B cell (primary cell): ENCODE data around the gene CETN2. TPM values are rescaled to one million over a fixed set of nuclear protein-coding genes. Genes with fewer than 3 reads are reported as not detected.

ENCODE experiments used
- ATAC-seq: fragments of 200-7000 bp; cut with Tn5 transposase; one replicate; pipeline ENCODE4 v1.10.0; 2021; ENCODE audit warnings: low read depth, mild to moderate bottlenecking, moderate number of reproducible peaks, moderate library complexity
- CTCF ChIA-PET: fragments of 350-600 bp; sonication (Branson Sonifier 250); formaldehyde crosslinking; loops from one replicate; lab custom pipeline; 2021; ENCODE audit warnings: antibody characterized with exemption, inconsistent platforms; lab: Charles Lee
- POLR2A ChIA-PET: fragments of 350-600 bp; sonication (Branson Sonifier 250); formaldehyde crosslinking; loops from one replicate; lab custom pipeline; 2021; ENCODE audit warnings: antibody characterized with exemption; lab: Charles Lee
- DNase-seq: peaks from one replicate; pipeline ENCODE4 v3.0.0; 2013
- H2AFZ ChIP-seq: 2 replicates; pipeline ENCODE4 v1.6.1; 2012; ENCODE audit warnings: mild to moderate bottlenecking, low read depth, low read length; ENCODE audit not compliant: insufficient read depth, poor library complexity, severe bottlenecking
- H3K27ac ChIP-seq, 2 donors: 1 replicate in 1 of 2; 2 replicates in 1 of 2; pipeline ENCODE4 v1.5.1; 2012 to 2013; ENCODE audit warnings: low read length in 2 of 2, mild to moderate bottlenecking in 2 of 2, moderate library complexity in 1 of 2
- H3K27me3 ChIP-seq, 4 experiments: fragments of 200-600 bp in 1 of 4; sonication (generic) in 1 of 4; replicated peaks in 1 of 4; 1 replicate in 2 of 4; 2 replicates in 2 of 4; pipeline versions ENCODE4 v1.6.1 to v1.7.0; 2013 to 2016; ENCODE audit warnings: low read length in 3 of 4, mild to moderate bottlenecking in 2 of 4, mixed read lengths in 1 of 4, moderate library complexity in 1 of 4; ENCODE audit not compliant: insufficient read depth in 4 of 4, control insufficient read depth in 3 of 4; ENCODE audit errors: control extremely low read depth in 1 of 4
- H3K36me3 ChIP-seq, 2 experiments: replicated peaks in 1 of 2; 1 replicate in 1 of 2; 2 replicates in 1 of 2; pipeline versions ENCODE4 v1.6.1 to v1.7.1; 2013; ENCODE audit warnings: low read length in 1 of 2; ENCODE audit not compliant: insufficient read depth in 2 of 2, control insufficient read depth in 1 of 2; ENCODE audit errors: control extremely low read depth in 1 of 2, extremely low read depth in 1 of 2
- H3K4me1 ChIP-seq, 2 donors: fragments of 200-600 bp in 1 of 2; sonication (generic) in 1 of 2; 1 replicate in 1 of 2; 2 replicates in 1 of 2; pipeline versions ENCODE4 v1.5.1 to v1.6.1; 2013 to 2017; ENCODE audit warnings: low read length in 2 of 2; ENCODE audit not compliant: control insufficient read depth in 2 of 2, insufficient read depth in 2 of 2
- H3K4me2 ChIP-seq: replicated peaks from 2 replicates; pipeline ENCODE3; 2012; ENCODE audit warnings: mild to moderate bottlenecking, low read depth, low read length; ENCODE audit not compliant: poor library complexity, severe bottlenecking
- H3K4me3 ChIP-seq, 5 experiments: fragments of 200-600 bp in 1 of 5; sonication (generic) in 1 of 5; 1 replicate in 3 of 5; 2 replicates in 2 of 5; pipeline versions ENCODE4 v1.5.1 to v1.7.0; 2011 to 2016; ENCODE audit warnings: low read length in 4 of 5, mild to moderate bottlenecking in 4 of 5, low read depth in 2 of 5, control low read depth in 1 of 5, moderate library complexity in 1 of 5; ENCODE audit not compliant: insufficient read depth in 1 of 5; ENCODE audit errors: control extremely low read depth in 1 of 5, extremely low read depth in 1 of 5
- H3K79me2 ChIP-seq: fragments of 200-600 bp; sonication (generic); one replicate; pipeline ENCODE4 v1.6.0; 2016; ENCODE audit warnings: low read length; ENCODE audit not compliant: control insufficient read depth, insufficient read depth
- H3K9ac ChIP-seq: fragments of 200-600 bp; sonication (generic); 2 replicates; pipeline ENCODE4 v1.6.1; 2017; ENCODE audit warnings: mild to moderate bottlenecking, low read length, moderate library complexity
- H3K9me3 ChIP-seq, 3 donors: one replicate each; pipeline versions ENCODE4 v1.6.1 to v1.7.1; 2013; ENCODE audit warnings: low read length in 2 of 3; ENCODE audit not compliant: control insufficient read depth in 2 of 3, insufficient read depth in 1 of 3; ENCODE audit errors: control extremely low read depth in 1 of 3
- H4K20me1 ChIP-seq: 2 replicates; pipeline ENCODE4 v1.6.0; 2012; ENCODE audit warnings: mild to moderate bottlenecking, low read length; ENCODE audit not compliant: insufficient read depth, control insufficient read depth, poor library complexity, severe bottlenecking
- H3K27ac Mint-ChIP-seq: one replicate; pipeline ENCODE4 v1.8.0; 2021; ENCODE audit warnings: mixed read lengths
- H3K27me3 Mint-ChIP-seq: one replicate; pipeline ENCODE4 v1.8.0; 2021; ENCODE audit warnings: mixed read lengths
- H3K4me1 Mint-ChIP-seq: one replicate; pipeline ENCODE4 v1.8.0; 2021; ENCODE audit warnings: mixed read lengths
- H3K4me3 Mint-ChIP-seq: one replicate; pipeline ENCODE4 v1.8.0; 2021; ENCODE audit warnings: mixed read lengths
- H3K9me3 Mint-ChIP-seq: one replicate; pipeline ENCODE4 v1.8.0; 2022; ENCODE audit warnings: mixed read lengths; ENCODE audit not compliant: insufficient read depth
- CTCF ChIP-seq: fragments of 200-600 bp; IDR thresholded peaks from one replicate; pipeline ENCODE4 v1.8.0; 2022; ENCODE audit warnings: antibody characterized with exemption, mild to moderate bottlenecking
- EZH2 ChIP-seq: IDR thresholded peaks from 2 replicates; pipeline ENCODE4 v1.6.1; 2012; ENCODE audit warnings: borderline replicate concordance, low read depth, mild to moderate bottlenecking, moderate library complexity, low read length; ENCODE audit not compliant: insufficient read depth, poor library complexity, severe bottlenecking
- WGBS: methylation state at CpG from one replicate; pipeline ENCODE4 v1.1.5; 2013; ENCODE audit warnings: missing lambda C conversion rate; ENCODE audit not compliant: insufficient coverage; 5-methylcytosine and 5-hydroxymethylcytosine counted together
- intact Hi-C: fragments of 100-400 bp; cut with micrococcal nuclease; formaldehyde crosslinking; loops from one replicate; pipeline ENCODE4 v1.10.0; 2022
- polyA plus RNA-seq: library from polyadenylated mRNA; depleted of rRNA; stranded (reverse); fragments of >200 nt; gene quantifications from 2 replicates; pipeline ENCODE4 v1.2.3, GENCODE V29; 2012
- total RNA-seq, 2 donors: library from RNA; stranded (reverse); fragments of 120-200 nt in 1 of 2; gene quantifications; 1 replicate in 1 of 2; 2 replicates in 1 of 2; pipeline versions ENCODE4 v1.2.3 to v1.2.4, GENCODE V29; 2013 to 2022

The CETN2 gene
- total and polyA plus RNA-seq, 2 donors (not counting 1 experiment from before 2014, with no cell fraction given): 3.3 to 9.4 TPM

GRCh38 chrX:152831391-152831790 lies 834 bp upstream of the CETN2 start:
- DNase-seq (no peak), ATAC-seq (no peak)
- Histone ChIP-seq H3K27ac (peak overlapping the region; percentile 12 to 71), H3K79me2 (peaks cover 12% of the 10 kb centered on the region), H3K4me3 (peak overlapping the region; percentile 50 to 69 (median 63)), H3K9me3 (no peaks in the 10 kb centered on the region), H3K36me3 (no peaks in the 10 kb centered on the region), H2AFZ (peak overlapping the region; percentile 76), H3K27me3 (no peaks in the 10 kb centered on the region), H4K20me1 (no peaks in the 10 kb centered on the region), H3K4me1 (peaks cover 10 to 18% of the 10 kb centered on the region in 2 donors), H3K9ac (peak overlapping the region; percentile 72), H3K4me2 (peak overlapping the region; percentile 76)
- peak overlapping the region; percentile 94 for H3K4me3 Mint-ChIP-seq
- H3K27ac Mint-ChIP-seq: peak overlapping the region; percentile 94
- no peak for TF ChIP-seq EZH2
- TF ChIP-seq CTCF: no peak
- WGBS: 60% methylated on average over 1 of the region's 10 CpGs
- no peaks in the 10 kb centered on the region for H3K9me3 Mint-ChIP-seq
- H3K4me1 Mint-ChIP-seq: peaks cover 33% of the 10 kb centered on the region
- ChIA-PET CTCF (no interaction called here), POLR2A (no interaction called here)
- intact Hi-C loops: no loop called here
- H3K27me3 Mint-ChIP-seq: no peaks in the 10 kb centered on the region

DNA sequence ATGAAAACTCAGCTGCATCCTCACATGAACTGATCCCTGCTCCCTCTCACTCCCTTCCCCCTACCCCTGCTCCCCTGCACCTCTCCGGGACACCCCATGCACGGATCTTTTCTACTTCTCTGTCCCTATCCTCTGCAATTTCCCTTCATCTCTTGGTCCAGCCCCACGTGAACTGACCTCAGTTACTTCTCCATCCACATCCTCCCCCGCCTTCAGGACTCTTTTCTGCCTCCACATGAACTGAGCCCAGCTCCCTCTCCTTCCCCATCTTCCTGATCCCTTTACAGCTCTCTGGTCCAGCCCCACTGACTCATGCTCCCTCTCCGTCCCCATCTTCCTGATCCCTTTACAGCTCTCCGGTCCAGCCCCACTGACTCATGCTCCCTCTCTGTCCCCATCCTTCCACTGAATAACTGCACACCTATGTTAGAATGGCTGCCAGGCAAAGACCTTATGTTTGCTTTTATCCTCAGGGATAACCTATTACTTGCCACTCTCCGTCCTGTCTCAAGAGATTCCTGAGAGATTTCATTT lies 5.6 kb downstream of the CETN2 start:
- intact Hi-C loops: no loop called here
- DNase-seq (no peak), ATAC-seq (no peak)
- Mint-ChIP-seq H3K4me1 (peaks cover 2% of the 10 kb centered on the region), H3K27ac (no peak overlapping the region), H3K4me3 (no peak overlapping the region), H3K27me3 (peaks cover 8% of the 10 kb centered on the region), H3K9me3 (no peaks in the 10 kb centered on the region)
- no peak overlapping the region for H3K27ac ChIP-seq
- CTCF ChIA-PET: no interaction called here
- no peak overlapping the region for H3K4me2 ChIP-seq
- peaks cover under 1% of the 10 kb centered on the region in 2 donors for H3K4me1 ChIP-seq
- POLR2A ChIA-PET: no interaction called here
- TF ChIP-seq CTCF (no peak), EZH2 (no peak)
- H3K36me3 ChIP-seq: no peaks in the 10 kb centered on the region
- H3K4me3 ChIP-seq: no peak overlapping the region
- no peaks in the 10 kb centered on the region for H4K20me1 ChIP-seq
- no peaks in the 10 kb centered on the region for H3K9me3 ChIP-seq
- peaks cover 0 to 3% (median 0%) of the 10 kb centered on the region in 4 experiments for H3K27me3 ChIP-seq
- no peaks in the 10 kb centered on the region for H3K79me2 ChIP-seq
- 73% methylated on average over 6 of the region's 7 CpGs for WGBS
- H2AFZ ChIP-seq: no peak overlapping the region
- H3K9ac ChIP-seq: no peak overlapping the region
